ENCODE measurements around the gene CNRIP1.

CNRIP1 gene

GRCh38 chr2:68251187-68251854 is 68.4 kb downstream of the CNRIP1 start:
- DNase-seq = peak; percentile 75 to 85 (median 81)

DNA sequence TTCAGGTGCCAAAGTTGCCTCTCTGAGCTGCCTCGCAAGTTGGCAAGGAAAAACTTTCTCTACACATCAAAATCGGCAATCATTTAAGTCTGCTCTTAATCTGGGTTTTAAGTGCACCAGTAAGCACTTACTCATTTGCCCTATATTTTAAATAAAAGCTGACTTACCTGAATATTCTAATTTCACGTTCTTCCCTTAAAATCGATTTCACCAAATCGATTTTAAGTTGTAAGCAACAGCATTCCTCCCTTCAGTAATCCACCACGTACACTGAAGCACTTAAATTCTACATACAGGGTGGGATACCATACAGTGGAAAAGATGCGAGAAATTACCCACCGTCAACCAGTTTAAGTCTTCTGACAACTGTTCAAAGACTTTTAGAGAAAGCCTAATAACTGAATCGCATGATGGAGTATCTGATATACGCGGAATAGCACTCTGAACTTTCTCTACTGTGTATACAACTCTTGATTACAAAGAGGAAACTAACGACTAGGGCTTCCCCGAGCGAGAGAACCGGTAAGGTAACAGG is 69.0 kb downstream of the CNRIP1 start:
- no peak for DNase-seq

GRCh38 chr2:68250196-68250595 is 69.6 kb downstream of the CNRIP1 start:
- peak; percentile 6 to 67 (median 53) for DNase-seq

DNA sequence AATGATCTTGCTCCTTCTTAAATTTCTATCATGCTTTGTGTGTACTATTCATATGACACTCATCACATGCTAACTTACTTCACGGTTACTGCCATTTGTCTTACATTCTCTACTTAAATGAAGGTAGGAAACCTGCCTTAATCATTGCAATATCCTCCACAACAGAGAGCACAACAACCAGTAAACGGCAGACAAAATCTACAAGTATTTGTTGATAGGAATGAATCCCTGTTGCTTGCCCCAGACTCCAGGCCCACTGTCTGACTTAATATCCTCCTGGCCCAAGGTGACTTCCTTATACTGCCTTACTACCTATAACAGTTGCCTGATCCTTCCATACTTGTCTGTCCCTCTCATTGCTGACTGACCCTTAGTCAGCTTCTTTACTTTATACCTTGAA is 70.9 kb downstream of the CNRIP1 start:
- peak in 1 of 4 experiments; percentile 9 for DNase-seq

DNA sequence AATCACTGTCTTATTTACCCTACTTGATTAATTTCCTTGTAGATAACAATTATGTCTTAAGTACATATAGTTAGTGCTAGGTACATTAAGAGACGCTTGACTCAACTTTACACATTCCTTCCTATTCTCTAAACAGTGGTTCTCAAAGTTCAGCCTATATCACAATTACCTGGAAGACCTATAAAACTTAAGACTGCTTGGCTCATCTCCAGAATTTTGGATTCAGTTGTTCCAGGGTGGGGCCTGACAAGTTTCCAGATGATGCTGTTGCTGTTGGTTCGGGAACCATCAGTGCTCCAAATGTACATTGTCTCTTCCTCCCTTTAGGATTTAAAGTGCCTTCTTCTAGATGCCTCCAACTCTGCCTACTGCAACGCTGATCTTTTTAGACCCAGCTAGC is 71.4 kb downstream of the CNRIP1 start:
- DNase-seq = no peak

DNA sequence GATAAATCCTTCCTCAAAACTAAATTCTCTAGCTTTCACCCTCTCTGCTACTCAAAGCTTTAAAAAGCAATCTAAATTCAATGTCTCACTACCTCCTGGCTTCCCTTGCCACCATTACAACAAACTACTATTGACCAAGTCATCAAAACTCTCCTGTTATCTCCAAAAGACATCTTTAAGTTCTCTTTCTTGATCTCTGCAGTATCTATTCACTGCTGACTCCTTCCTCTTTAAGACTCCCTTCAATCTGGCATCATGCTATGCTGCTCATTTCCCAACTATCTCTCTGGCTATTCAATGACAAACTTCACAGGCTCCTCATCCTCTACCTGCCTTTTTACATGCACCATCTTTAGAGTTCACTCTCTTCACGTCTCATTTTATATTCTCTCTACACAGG is 73.4 kb downstream of the CNRIP1 start:
- DNase-seq = peak in 2 of 4 experiments; percentile 24 to 38

- no peak for DNase-seq
These were observed 74.1 kb downstream of the CNRIP1 start for GRCh38 chr2:68245672-68246071.

GRCh38 chr2:68245066-68245465 is 74.7 kb downstream of the CNRIP1 start:
- DNase-seq = no peak

- no peak for DNase-seq
These were observed 75.3 kb downstream of the CNRIP1 start for GRCh38 chr2:68244456-68244855.
